ENCODE results near the gene PPDPF.

Gene PPDPF

DNA sequence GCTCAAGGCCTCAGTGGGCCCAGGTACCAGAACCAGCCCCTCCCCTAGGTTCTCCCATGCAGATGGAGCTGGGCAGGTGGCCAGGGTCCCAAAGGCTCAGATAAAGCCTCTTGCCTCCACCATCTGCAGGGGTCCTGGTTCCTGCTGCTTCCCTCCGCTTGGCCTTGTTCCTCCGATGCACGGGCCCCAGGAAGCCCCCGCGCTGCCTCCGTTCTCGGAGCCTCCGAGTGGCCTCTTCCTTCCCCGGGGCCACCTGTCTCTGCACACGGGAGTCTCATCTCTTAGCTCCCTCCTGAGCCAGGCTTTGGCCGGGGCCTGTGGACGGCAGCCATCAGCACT is 18.5 kb downstream of the PPDPF start:
- DNase-seq: no peak

DNA sequence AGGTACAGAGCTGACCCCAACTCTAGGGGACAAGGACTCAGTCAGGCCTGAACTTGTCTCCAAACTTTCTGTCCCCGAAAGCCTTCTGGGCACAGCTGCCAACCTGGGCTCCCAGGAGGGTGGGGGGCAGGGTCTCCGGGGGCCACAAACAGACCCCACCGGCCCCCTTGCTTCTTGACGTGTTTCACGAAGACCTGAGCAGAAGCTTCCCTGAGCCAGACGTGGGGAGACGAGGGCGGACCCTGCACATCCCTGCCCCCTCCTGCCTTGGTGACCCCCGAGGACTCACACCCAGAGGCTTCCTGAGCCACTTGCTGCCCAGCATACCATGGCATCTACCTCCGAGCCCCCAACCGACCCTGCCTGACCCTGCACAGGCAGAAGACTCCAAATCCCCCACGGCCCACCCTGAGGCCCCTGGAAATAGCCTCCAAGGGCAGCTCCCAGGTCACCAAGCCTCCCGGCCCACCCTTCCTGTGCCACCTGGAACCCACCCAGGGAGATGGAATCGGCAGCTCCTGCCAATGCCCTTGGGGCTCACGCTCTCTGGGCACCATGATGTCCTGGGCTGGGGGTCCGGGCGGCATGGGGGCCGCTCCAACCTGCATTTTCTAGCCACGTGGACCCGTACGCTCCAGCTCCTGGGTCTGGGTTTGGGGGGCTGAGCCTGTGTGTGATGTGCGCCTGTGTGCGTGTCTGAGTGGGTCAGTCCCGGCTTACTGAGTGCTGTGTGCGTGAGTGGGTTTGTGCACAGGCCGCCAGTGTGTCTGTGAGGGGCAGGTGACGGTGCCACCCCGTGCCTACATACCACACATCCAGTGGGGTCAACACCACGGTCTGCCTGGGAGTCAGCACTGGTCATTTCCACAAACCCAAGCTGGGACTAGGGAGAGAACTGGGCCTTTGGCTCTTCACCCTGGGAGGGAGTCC is 19.1 kb downstream of the PPDPF start:
- DNase-seq: no peak

DNA sequence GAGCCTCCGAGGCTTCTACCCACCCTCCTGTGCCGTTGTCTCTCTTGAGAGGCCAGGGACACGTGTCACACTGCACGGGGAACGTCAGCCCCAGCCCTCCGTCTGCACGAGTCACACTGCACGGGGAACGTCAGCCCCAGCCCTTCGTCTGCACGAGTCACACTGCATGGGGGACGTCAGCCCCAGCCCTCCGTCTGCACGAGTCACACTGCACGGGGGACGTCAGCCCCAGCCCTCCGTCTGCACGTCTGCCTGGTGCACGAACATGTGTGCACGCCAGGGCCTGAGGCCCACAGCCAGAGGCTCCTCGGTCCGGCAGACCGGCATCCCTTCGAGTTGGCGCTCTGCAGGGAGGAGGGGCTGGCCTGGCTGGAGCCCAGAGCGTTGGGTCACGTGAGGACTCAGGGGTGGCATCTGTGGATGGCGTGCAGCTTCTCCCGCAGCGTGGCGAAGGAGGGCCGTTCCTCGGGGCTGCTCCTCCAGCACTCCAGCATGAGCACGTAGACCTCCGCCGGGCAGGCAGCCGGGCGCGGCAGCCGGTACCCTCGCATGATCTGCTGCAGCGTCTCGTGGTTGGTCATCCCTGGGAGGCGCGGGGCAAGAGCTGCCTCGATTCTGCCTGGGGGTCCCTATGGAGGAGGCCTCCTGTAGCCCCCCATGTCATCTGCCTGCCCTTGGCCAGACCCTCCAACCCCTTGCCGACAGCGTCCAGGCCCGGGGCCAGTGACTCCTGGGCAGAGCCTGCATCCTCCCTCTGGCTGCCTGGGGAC is 20.0 kb downstream of the PPDPF start:
- DNase-seq: no peak

DNA sequence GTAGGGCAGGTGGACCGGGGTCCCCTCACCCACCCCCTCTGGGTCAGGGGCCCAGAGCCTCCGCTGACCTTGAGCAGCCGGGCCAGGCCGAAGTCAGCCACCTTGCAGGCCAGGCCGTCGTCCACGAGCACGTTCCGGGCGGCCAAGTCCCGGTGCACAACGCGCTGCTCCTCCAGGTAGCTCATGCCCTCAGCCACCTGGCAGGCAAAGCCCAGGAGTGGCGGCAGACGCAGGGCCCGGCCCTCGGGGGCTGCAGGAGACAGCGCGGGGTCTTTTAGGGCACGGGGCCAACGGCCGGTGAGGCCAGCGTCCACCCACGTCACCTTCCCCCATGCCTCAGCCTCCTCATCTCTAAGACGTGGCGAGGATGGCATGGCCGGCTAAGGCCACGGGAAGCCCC is 20.8 kb downstream of the PPDPF start:
- no peak for DNase-seq

DNA sequence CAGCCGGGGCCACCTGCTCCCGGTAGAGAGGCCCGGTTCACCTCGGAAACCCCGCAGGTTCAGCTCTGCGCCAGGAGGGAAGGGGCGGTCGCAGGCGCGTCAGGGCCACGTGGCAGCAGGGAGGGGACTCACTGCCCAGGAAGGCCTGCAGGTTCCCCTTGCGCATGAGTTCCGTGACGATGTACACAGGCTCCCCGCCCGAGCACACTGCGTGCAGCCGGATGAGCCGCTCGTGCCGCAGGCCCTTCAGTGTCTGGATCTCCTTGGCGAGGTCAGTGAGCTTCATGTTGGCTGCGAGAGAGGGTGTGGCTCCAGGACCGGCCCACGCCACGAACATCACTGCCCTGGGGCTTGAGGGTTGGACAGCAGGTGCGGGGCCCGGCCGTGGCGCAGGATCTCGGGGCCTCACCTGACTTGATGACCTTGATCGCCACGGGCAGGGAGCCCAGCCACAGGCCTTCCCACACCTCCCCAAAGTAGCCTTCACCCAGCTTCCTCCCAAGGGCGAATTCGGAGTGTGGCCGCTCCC is 21.5 kb downstream of the PPDPF start:
- DNase-seq: no peak

DNA sequence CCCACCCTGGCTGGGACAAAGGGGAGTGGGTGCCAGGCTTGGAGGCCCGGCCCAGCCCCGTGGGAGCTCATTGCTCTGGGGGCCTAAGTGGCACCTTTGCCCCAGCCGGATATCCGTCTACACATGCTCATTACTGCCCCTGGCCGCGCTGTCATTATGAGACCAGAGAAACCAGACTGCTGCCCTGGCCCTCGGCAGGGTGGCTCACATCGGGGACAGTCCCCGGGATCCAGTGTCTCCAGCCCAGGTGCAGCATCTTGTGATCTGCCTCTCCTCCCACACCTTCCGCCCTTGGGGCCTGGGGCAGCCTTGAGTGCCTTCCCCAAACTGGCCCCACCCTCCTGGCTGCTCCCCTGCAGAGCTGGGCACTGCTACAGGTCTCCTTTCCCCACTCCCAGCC is 22.1 kb downstream of the PPDPF start:
- DNase-seq: no peak

DNA sequence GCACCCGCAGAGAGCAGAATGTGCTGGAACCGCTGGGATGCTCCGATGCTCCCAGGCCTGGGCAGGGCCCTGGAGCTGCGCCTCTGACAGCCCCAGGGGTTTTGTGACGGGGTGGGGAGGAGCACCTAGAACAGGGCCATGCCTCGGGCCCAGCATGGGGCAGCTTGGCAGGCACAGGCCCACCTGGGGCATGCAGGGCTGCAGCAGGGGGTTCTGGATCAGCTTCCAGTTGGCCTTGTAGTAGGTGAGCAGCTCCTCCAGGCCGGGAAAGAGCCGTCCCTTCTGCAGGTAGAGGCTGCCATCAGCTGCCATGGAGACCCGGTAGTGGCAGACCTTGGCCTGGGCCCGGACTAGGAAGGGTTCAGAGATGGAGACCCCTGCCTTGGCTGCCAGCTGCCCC is 22.6 kb downstream of the PPDPF start:
- DNase-seq: no peak

DNA sequence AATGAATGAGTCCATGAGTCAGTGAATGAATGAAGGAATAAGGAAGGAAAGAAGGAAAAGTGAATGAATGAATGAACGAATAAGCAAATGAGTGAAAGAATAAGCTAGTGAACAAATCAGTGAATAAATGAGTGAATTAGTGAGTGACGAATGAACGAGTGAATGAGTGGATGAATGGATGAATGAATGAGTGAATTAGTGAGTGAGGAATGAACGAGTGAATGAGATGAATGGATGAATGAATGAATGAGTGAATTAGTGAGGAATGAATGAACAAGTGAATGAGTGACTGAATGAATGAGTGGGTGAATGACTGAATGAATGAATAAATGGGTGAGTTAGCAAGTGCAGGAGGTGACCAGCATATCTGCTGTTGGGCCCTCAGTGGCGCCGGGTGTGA is 23.2 kb downstream of the PPDPF start:
- DNase-seq: no peak

DNA sequence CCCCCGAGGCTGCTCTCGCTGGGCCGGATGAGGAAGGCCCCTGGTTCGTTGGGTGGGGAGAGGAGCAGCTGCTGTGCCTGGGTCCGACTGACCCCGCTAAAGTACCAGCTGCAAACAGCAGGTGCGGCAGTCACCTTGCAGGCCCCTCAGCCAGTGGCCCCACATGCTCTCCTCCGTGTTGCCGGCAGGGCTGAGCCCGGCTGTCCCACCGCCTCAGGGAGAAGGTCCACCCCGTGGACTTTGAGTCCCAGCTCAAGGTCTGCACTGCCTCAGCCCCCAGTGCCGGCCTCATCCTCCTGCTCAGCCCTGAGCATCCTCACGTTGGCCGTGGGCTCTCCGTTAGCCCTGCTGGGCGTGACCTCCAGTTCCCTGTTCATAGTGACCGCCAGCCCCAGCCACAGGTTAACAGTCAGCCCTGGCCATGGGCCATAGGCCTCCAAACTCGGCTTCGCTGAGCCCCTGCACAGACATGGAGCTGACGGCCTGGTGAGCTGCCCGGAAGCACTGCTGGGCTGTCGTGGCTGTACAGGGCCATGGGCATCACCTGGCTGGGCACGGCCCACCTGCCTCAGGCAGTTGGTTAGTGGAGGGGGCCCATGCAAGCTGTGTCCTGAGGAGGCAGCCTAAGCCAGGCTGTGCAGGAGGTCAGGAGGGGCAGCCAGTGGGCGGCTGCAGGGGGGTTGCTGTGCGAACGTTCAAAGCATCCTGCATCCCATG is 23.8 kb downstream of the PPDPF start:
- no peak for DNase-seq

DNA sequence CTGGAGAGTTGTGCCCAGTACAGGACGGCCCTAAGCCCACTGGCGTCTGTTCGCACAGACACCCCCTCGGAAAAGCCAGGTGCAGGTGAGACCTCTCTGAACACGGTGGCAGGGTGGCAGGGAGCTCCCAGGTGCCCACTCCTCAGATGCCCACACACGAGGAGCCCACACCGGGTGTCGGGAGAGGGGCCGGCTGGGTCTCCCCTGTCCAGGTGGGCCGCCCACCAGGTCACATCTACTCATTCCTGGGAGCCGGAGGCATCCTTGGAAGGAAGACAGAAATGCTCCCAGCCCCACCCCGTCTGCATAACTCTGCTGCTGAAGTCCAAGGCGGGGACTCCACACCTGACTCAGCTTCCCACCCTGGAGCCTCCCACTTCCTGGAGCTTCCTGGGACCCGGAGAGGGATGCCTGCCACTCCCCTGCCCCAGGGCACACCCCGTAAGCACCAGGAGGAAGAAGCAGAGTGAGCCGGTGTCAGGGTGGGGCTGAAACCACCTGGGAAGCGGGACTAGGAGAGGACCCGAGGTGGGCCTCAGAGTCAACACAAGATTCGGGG is 24.5 kb downstream of the PPDPF start:
- DNase-seq: no peak

DNA sequence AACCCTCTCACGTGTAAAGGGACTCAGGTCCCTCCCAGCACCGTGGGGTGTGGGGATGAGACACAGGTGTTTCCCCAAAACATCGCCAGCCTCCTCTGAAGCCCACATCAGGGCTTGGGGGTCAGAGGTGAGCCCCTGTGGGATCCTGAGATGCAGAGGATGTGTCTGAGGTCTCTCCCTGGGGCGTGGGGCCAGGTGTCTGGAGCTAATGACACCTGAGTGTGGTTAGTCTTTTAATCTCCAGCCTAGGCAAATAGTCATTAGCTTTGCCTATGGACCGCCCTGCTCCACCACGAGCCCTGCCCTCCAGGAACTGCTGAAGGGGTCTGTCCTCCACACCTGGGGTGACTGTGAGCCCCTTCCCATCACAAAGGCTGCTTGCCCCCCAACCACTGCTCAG is 25.2 kb downstream of the PPDPF start:
- DNase-seq: no peak

DNA sequence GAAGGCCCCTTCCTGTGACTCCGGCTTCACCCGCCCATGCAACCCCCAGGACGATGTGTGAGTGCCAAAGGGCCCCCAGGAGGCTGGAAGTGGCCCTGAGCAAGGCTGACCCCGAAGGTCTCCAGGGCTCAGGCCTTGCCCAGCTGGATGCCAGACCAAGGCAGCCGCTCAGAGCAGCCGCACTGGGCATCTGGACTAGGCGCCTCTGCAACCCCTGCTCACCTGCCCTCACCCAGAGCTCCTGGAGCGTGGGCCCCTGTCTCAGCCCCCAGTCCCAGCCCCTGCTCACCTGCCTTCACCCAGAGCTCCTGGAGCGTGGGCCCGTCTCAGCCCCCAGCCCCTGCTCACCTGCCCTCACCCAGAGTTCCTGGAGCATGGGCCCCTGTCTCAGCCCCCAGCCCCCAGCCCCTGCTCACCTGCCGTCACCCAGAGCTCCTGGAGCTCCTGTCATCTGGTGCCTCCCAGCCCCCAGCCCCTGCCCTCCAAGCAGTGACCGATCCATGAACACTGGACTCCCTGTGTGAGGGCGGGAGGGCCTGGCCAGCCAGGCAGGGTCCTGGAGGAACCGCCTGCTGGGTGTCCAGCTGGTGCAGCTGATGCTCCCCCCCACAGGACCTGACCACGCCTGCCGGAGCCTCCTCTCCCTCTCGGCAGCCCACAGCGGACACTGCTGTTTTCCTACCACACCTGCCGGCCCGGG is 25.8 kb downstream of the PPDPF start:
- no peak for DNase-seq

DNA sequence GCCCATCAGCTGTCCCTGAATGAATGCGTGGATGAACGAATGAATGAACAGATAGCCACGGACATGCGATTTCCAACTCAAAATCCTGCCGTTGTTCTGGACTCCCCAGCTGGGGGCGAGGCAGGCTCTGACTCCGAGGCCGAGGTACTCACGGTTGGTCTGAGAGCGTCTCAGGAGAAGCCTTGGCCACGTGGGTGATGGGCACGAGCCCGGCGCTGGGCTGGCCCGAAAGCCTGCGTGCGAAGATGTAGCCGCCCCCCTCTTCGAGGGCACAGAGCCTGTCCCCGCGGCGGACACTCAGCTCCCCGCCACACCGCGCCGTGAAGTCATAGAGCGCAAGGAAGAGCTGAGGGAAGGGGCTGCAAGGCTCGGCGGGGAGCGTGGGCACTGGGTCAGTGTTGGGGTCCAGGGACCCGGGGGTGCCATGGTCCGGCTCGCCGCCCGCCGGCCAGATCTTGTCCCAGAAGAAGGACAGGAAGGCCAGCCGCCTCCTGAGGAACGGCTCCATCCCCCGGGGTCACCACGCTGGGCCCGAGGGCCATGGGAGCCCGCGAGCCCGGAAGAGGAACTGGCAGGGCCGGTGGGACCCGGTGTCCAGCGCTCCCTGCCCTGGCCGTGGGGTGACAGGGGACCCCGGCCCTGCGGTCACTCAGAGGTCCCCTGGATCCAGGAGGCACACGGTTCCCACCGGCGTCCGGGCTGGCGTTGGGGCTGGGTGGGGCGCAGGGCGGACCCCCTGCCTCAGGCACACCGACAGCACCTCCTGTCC is 26.6 kb downstream of the PPDPF start:
- no peak for DNase-seq

DNA sequence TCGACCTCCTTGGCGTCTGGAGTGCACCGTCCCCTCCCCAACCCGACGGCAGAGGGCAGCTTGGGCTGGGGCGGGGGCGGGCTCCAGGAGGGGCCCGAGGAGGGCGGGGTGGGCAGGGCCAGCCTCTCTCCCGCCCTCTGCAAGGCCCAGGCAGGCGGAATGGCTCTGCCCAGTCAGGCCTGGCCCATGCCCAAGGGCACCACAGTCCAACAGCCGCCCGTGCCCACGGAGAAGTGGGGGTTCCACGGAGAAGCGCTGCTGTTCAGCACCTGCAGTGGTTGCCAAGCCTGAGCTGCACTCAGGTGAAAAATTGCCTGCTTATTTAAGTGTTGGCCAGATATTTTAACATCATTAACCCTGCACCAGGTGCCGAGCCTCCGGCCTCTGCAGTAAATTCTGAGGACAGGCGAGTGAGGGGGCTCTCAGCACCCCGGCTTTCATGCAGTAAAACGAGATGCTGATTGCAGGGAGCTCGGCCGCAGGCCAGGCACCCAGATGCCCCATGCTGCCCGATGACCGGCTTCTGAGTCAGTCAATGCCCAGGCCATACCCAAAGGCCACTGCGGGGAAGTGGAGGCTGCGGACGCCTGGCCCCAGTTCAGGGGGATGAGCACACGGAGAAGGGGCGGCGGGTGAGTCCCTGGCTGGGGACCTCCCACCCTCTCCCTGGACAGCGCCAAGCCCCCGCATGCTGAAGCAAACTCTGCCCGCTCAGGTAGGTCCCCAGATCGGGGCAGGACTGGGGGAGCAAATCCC is 27.3 kb downstream of the PPDPF start, which contains the start of gene SRMS:
SRMS (minus strand) TSS at position 25 of the 756 bp plus-strand sequence. CDS start 286 bp downstream, outside the sequence.
- DNase-seq: no peak

DNA sequence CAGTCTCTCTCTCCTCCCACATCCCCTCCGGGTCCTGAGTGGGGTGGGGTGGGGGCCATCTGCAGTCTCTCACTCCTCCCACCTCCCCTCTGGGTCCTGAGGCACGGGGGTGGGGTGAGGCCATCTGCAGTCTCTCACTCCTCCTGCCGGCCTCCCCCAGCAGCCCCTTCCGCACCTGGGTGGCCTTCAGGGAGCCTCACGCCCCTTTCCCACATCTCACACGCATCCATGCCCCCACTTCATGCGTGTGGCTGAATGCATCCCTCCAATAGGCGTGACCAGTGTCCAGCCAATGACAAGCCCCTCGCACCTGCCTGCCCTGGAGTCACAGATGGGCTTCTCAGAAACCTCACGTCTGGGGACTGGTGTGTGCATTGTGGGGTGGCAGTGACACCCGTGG is 28.0 kb downstream of the PPDPF start:
- no peak for DNase-seq

DNA sequence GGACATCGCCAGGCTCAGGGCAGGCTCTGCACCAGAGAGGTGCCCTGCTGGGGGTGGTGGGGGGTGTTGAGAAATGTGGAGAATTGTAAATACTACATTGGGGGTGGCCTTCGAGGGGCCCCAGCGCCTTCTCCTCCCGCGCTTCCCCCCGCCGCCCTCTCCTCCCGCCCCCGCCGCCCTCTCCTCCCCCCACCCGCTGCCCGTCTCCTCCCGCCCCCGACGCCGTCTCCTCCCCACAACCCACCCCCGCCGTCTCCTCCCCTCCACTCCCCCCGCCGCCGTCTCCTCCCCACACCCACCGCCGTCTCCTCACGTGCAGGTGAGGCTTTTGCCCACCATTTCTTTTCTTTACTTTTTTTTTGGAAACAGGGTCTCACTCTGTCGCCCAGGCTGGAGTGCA is 28.5 kb downstream of the PPDPF start:
- DNase-seq: no peak

DNA sequence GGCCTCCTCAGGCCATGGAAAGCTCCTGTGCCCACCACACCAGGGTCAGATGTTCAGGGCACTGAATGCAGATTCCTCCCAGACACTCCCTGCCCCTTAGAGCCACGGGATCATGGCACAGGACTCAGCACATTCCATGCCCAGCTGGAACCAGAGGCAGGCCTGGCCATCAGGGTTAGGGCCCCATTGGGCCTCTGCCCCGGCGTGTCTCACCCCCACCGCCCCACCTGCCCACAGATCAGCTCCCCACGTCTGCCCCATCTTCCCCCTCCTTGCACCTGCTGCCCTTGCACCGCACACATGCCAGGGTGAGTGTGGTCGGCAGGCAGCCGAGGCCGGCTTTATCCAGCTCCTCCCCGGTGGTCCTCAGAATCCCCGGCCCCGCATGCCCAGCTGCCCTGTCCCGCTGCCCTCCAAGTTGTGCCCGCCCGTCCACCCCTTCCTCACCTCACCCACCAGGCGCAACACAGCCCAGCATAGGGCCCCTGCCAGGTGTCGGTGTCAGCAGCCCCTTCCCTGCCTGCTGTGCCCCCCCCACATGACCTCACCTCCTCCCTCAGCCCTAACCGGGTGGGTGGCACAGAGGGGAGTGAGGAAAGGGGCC is 29.2 kb downstream of the PPDPF start:
- no peak for DNase-seq

DNA sequence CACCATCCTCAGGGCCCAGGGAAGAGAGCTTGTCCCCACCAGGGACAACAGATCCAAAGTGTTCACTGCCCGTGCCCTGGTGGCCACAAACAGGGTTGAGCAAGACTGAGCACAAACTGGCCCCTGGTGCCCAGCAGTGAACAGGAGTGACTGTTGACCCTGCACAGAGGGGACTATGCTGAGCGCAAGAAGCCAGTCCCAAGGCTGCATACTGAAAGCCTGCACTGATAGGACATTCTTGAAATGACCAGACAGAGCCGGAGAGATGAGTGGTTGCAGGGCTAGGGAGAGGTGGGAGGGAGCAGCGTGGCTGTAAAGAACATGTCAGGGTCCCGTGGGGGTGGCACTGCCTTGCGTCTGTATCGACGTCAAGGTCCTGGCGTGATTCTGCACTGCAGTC is 30.5 kb downstream of the PPDPF start:
- no peak for DNase-seq

DNA sequence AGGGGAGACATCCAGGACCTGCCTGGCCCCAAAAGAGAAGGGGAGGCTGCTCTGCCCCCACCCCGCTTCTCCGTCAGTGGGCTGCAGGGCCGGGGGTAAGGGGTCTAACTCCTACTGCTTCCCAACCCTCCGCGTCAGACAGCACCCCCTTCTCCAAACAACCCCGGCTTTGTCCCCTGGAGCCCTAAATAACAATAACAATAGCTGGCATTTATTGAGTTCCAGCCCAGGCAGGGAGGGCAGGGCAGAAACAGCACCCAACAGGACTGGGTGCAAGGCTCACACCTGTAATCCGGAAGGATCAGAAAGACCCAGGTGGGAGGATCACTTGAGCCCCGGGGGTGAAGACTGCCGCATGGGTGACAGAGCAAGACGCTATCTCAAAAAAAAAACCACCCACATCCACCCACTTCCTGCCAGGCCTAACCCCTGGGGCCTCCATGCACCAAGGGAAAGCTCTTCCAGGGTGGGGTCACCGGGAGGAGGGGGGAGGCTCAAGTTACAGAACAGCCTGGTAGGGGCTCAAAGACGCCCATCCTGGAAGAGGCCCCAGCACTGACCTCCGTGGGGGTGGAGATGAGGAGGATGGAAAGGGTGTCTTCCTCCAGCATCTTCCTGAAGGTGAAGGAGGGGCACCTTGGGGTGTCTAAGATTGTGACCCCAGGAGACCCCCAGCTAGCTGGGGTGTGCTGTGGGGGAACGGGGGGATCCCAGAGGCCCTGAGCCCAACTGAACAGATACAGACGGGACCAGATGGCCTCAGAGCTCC is 32.1 kb downstream of the PPDPF start:
- no peak for DNase-seq
